ENCODE data around the gene KCNJ10. TPM values are rescaled to one million over a fixed set of nuclear protein-coding genes. Genes with fewer than 3 reads are reported as not detected.

The KCNJ10 gene
- polyA plus RNA-seq, 3 donors: 28.0 to 33.3 (median 29.1) TPM

DNA sequence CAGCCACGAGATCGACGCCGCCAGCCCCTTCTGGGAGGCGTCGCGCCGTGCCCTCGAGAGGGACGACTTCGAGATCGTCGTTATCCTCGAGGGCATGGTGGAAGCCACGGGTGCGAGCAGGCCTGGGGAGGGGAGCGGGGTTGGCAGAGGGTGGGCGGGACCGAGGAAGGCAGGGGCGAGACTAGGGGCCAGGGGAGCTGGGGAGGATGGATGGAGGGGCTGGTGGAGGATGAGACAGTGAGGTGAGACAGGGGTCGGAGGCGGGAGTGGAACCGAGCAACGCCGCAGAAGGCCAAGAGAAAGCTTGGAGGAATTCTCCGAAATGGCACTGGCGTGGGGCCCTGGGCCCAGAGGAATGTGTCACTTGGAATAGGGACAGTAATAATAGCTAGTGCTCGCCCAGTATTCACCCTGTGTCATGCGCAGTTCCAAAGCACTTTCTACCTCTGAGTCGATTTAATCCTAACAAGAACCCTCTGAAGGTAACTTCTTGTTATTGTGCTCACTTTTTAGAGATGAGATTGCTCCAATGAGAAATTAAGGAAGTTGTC is 14.9 kb upstream of the KCNJ10 start:
- DNase-seq (ENCODE audit: low read depth in 3 of 3, low spot score in 2 of 3): no peak

DNA sequence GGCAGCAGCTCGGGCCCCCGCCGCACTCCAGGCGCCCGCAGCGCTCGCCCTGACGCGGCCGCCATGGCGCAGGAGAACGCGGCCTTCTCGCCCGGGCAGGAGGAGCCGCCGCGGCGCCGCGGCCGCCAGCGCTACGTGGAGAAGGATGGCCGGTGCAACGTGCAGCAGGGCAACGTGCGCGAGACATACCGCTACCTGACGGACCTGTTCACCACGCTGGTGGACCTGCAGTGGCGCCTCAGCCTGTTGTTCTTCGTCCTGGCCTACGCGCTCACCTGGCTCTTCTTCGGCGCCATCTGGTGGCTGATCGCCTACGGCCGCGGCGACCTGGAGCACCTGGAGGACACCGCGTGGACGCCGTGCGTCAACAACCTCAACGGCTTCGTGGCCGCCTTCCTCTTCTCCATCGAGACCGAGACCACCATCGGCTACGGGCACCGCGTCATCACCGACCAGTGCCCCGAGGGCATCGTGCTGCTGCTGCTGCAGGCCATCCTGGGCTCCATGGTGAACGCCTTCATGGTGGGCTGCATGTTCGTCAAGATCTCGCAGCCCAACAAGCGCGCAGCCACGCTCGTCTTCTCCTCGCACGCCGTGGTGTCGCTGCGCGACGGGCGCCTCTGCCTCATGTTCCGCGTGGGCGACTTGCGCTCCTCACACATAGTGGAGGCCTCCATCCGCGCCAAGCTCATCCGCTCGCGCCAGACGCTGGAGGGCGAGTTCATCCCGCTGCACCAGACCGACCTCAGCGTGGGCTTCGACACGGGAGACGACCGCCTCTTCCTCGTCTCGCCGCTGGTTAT is 14.2 kb upstream of the KCNJ10 start:
- no peak for DNase-seq (ENCODE audit: low read depth in 3 of 3, low spot score in 2 of 3)

DNA sequence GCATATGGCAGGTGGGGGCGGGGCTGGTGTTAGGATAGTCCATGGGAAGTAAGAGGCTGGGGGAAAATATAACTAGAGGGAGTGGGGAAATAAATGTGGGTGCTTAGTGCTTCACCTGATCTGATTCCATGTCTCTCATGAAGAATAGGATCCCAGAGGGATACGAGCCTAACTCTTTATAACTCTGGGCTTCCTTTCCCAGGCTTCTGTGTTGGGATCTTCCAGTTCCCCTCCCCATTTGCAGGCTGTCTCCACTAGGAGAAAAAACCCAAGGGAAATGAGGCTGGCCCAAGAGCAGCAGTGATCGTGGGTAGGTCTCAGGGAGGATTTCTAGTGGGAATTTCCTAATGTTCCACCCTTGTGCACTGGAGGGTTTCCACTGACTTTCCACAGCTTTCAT is 13.0 kb upstream of the KCNJ10 start:
- no peak for DNase-seq (ENCODE audit: low read depth in 3 of 3, low spot score in 2 of 3)

DNA sequence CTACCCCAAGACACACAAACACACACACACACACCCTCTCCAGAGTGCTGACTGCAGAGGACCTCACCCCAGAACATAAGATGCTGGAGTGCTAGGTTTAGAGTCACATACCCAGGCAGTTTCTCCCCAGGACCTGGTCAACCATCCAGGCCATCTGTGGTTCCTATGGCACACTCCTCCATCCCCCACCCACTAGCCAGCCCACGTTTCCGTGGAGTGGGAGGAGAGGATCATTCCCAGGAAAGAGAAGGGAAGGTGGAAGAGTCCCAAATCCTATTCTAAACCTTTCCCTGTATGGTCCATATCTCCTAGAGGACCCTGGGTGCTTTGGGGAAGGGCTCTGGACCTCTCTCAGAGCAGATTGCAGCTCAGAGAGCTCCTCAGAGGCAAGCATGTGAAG is 12.5 kb upstream of the KCNJ10 start:
- no peak for DNase-seq (ENCODE audit: low read depth in 3 of 3, low spot score in 2 of 3)

DNA sequence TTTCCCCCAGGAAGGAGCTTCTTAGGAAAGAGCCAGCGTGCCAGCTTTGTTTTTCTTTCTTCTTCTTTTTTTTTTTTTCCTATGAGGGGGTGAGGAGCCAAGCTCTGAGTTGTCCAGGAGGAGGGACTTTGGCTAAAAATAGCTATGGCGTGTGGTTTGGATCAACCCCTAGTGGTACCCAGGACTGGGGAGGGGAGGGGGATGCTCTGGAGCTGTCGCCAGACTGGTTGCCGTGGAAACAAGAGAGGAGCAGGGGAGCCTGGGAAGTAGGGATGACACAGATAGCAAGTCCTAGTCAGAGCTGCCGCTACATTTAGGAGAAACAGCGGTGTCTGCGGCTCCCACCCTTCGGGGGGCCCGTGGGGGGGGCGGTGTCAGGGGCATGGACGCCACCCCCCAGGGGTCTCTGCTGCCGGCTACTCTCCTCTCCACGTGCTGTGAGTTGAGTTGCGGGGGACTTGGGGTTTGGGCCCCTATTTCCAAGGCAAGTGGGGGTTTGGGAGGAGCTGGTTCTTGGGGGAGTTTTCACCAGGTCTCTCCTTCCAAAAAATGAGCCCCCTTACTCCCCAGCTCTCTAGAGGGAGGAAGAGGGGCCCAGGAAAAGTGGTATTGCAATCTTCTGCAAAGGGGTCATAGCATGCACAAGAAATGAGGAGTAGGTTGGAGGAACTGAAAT is 11.4 kb upstream of the KCNJ10 start, which contains the start of gene KCNJ9:
TSS of gene KCNJ9 (plus strand) at position 278 of the 676 bp plus-strand sequence. CDS start 2,493 bp downstream, outside the sequence.
- DNase-seq (ENCODE audit: low read depth in 3 of 3, low spot score in 2 of 3): no peak

DNA sequence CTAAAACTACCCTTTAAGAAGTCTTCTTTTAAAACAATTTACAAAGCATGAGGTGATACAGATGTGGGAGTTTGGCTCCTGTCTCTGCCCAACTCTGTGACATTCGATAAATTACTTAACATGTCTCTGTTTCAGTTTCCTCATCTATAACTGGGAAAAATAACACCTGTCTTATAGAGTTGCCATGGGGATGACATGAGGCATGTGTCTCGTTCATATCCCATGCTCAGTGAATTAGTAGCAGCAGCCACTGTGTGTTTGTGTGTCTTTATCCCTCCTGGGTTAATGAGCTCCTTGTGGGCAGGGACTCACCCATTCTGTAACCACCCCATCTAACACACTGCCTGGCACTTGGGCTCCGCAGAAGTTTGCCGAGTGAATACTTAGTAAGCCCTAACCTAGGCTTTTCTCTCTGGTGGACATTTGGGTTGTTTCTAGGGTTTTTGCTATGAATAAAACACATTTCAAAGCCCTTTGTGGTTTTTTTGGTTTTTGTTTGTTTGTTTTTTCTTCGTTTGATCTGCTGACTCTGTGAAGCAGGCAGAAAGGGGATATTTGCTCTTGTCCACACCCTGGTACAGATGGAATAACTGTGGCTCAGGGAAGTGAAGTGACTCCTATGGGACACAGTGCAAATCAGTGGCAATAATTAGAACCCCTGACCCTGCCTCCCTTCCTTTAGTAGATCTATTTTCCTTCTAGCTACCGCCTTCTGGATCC is 10.6 kb upstream of the KCNJ10 start:
- no peak for DNase-seq (ENCODE audit: low read depth in 3 of 3, low spot score in 2 of 3)

DNA sequence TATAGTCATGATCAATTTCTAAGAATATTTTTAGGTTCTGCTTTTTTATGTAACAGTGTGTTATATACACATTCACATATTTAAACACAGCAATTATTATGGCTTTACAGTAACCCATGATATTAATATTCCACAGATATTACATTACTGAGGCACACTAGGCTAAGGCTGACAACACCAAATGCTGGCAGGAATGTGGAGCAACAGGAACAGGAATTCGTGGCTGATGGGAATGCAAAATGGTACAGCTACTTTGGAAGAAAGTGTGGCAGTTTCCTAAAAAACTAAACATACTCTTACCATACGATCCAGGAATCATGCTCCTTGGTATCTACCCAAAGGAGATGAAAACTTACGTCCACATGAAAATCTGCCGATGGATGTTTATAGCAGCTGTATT is 9.5 kb upstream of the KCNJ10 start:
- no peak for DNase-seq (ENCODE audit: low read depth in 3 of 3, low spot score in 2 of 3)

DNA sequence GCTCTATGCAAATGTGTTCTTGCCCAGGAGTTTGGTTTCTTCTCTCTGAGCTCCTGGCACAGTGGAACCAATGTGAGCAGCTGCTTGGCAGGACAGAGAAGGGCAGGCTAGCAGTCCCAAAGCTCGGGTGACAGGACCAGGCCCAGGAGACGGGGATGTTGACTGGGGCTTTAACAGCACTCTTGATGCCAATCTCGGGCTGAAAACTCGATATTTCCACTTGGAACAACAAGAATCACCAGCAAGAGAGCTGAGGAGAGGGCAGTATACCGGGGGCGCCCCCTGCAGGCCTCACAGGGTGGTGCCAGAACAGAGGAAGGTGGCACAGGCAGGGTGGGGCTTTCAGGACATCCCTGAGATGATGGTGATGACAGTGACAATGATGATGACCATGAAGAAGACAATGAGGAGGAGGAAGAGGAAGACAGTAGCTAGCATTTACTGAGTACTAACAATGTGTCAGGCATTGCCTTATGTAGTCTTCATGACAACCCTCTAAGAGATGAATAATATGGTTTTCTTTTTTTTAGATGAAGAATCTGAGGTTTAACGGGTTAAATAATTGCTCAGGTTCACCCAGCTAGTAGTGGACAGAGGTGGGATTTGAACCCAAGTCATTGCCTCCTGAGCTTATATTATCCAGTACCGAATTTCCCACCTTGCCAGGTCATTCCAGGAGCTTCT is 8.7 kb upstream of the KCNJ10 start:
- no peak for DNase-seq (ENCODE audit: low read depth in 3 of 3, low spot score in 2 of 3)

DNA sequence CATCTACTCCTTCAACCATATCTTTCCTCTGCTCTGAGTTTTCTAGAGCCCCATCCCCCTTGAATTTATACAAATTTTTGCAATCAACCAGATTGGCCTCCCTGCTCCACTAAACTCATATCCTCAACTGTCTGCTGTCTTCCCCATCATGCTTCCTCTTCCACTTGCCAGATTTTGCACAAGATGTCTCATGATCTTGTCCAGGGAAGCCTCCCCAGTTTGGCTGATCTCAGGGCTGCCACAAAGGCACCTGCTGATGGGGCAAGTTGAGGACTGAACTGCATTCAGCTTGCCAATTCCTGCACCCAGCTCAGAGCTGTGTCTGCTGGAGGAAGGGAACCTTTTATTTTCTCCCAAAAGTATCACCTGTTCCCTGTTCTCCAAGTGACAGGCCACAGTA is 7.5 kb upstream of the KCNJ10 start:
- no peak for DNase-seq (ENCODE audit: low read depth in 3 of 3, low spot score in 2 of 3)

DNA sequence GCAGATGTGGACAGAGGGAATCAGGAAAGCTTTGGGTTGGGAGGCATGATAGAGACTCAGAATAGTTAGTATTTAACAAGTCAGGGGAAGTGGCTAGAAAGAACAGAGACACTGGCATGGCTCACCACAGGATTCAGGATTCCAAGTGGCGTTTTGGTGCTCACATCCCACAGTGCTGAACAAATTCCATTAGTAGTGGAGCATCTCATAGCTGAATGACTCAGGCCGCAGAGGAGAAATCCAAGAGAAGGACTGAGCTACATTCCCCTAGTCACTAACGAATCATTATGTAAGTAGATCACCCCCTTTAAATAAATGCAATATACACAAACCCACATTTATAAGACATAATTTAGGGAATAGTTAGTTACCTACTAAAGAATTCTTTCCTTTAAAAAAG is 6.3 kb upstream of the KCNJ10 start:
- no peak for DNase-seq (ENCODE audit: low read depth in 3 of 3, low spot score in 2 of 3)

DNA sequence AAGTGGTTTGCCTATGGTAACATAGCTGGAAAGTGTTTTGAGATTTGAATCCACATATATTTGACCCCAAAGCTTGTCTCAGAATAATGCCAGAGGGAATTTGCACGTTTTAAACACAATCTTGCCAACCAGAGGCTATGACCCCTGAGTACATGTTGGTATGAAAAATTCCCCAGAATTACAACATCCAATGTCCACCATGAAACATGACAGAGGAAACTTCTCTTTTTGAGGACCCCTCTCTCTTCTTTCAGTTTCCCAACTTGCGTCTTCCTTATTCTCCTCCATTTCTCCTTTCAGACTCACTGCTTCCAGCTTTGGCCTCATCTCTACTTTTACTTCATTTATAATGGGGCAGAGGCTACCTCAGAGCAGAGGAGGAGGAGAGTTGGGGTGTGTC is 5.9 kb upstream of the KCNJ10 start:
- no peak for DNase-seq (ENCODE audit: low read depth in 3 of 3, low spot score in 2 of 3)

DNA sequence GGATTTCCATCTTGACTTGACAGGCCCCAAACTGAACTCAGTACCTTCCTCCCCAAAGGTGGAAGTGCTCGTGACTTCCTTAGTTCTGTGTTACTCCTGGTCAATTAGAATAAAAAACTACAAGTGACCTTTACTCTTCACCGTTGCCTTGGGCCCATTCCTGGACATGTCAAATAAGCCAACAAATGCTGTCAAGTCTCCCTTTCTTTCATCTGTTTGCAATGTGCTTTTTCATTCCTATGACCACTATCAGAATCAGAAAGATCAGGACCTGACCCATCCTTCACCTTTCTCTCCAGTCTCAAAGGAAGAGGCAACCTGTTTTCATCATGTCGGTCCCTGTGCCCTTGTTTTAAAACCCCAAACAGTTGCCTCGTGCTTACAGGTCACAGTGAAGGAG is 4.9 kb upstream of the KCNJ10 start:
- DNase-seq (ENCODE audit: low read depth in 3 of 3, low spot score in 2 of 3): no peak

DNA sequence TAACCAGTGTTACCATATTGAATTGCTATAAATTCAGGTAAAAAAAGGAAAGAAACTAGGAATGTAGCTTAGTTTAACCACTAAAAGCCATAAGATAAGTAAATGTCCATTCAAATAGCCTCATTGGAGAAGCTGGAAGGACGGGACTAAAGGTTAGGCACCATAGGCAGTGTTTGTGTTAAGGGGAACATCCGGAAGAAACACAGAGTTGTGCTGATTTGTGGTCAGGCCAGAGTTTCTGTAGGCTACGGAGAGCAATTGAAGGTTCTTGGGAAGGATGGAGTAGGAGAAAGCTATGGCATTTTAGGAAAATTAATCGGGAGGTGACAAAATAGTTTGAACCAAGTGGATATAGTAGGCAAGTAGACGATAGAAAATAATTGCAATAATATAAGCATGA is 1.3 kb upstream of the KCNJ10 start:
- no peak for DNase-seq (ENCODE audit: low read depth in 3 of 3, low spot score in 2 of 3)

DNA sequence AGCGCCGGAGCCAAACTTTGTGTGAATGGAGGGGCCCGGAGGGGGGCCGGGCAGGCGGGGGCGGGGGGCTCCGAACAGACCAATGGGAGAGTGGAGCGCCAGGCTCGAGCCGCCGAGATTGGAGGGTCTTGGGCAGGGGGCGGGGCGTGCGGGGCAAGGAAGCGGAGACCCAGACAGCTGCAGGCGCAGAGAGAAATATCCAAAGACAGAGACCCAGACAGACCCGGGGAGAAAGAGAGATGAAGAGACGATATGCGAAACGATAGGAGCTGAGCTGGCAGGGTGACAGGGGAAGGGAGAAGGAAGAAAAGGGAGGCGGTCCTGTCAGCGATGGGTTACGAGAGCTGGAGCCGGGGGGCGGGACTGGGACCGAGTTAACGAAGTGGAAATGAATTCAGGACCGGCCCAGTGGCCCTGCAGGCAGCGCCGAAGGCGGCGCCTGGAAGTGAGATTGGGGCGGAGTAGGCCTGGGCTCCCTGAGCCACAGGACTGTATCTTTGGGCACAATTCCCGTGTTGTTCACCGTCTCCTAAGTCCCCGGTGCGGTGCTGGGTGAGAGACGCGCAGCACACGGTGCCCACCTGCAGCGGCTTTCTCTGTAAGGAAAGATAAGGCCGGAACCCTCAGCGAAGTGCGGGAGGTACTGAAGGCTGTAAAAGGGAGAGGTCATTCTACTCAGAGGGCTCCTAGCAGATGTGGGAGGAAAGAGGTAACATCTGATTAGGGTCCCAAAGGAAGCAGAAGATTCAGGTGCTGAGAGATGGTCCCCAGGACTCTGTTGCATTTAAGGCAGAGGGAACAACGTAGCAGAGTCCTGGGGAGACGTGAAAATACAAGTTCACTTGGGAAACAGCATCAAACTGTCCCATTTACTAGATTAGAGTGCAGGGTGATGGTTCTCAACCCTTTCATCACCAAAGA is 543 bp upstream of the KCNJ10 start:
- peak in 2 of 3 donors; percentile 42 to 47 for DNase-seq (ENCODE audit: low read depth in 3 of 3, low spot score in 2 of 3)

DNA sequence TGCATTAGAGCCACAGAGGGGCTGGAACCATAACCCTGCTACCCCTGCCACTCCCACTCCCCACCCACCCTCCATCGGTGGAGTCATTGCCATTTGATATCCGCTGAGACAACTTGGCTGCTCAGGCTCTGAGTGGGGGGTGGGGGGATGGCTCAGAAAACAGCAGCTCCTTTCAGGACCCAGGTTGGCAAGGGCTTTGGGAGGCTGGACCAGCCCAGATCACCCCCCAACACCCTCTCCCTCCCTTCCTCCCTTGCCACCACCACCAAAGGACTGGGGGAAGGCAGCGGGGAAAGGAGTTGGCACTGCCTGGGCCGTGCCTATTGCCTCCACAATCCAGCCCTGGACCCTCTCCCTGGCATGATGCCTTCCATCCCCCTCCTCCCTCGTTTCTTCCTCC is 1.7 kb downstream of the KCNJ10 start:
- no peak for DNase-seq (ENCODE audit: low read depth in 3 of 3, low spot score in 2 of 3)

DNA sequence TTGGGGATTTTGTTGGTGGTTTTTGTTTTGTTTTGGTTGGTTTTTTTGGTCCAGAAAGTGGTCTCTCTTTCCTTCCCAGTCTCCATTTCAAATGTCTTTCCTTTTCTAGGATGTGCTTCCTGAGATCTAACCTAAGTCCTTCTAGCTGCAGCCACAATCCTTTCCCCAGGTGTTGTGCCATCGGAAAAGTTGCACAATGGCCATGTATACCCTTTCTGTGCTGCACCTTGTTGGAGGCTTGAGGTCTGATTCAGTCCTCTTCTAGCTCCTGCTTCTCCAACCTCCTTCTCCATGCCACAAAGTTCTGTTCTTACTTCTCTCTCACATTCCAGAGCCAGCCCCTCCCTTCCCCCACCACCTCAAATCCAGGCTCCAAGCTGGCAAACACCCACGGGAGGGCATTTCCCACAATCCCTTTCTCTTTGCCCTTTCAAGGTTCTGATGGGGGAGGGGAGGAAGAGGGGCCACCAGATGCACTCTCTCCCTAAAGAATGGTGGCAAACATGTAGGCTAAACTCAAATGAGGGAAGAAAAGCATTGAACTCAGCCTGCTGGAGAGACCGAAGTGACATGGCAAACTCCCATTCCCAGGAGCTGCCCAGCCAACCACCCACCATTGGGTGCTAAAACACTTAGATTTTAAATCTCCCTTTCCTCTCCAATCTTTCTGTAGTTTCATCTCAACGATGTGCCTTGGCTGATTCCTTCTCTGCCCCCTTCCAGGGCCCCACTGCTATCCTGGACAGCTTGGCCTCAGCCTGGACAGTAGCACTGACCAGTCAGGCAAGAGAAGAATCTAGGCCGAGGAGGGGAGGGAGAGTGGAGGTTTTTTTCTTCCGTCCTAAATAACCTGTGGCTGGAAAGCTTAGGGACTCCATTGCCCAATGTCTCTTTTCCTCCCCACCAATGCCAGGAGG is 2.9 kb downstream of the KCNJ10 start:
- DNase-seq (ENCODE audit: low read depth in 3 of 3, low spot score in 2 of 3): no peak

DNA sequence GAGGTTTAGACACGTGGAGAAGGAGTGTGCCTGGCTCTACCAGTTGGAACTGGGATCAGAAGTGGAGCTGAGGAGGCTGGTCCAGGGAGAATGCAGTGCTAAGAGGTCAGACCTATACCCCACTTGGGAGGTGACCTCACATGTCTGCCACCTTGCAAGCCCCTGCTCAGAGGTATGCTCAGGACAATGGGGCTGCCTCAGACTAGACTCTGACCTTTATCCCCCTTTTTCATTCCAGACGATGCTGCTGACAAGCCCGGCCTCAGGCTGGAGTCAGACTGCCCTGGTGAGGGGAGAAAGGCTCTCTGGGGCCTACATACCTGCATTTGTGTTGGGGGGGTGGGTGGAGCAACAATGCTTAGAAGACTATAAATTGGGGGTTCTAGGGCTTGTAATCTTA is 5.2 kb downstream of the KCNJ10 start:
- no peak for DNase-seq (ENCODE audit: low read depth in 3 of 3, low spot score in 2 of 3)

DNA sequence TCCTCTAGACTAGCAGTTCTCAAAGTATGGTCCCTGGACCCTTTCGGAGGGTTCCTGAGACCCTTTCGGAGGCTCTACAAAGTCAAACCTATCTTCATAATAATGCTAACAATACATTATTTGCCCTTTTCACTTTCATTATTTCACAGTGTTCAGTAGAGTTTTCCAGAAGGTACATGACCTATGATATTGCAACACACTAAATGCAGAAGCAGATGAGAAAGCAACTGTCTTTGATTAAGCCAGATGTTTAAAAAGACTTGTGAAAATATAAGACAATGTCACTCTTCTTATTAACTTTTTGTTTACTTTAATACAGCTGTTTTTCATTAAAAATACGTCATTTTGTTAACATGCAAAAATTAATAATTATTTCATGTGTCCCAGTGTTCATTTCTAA is 5.8 kb downstream of the KCNJ10 start:
- no peak for DNase-seq (ENCODE audit: low read depth in 3 of 3, low spot score in 2 of 3)

DNA sequence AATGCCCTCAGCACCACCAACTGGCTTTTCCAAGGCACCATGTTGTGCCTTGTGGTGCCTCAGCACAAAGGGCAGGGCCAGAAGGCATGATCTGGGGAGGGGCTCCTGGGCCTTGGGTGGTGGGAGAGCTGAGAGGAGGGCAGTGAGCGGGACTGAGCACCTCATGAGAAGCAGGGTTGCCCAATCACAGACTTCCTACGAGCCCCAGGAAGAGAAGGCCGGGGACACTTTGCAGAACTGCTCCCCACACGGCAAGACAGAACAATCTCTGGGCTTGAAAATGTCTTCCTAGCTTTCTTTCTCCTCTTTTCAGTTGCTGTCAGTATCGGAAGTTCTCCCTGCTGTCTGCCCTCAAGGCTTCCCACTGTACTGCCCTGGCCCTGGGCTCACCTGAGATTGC is 6.8 kb downstream of the KCNJ10 start:
- DNase-seq (ENCODE audit: low read depth in 3 of 3, low spot score in 2 of 3): no peak

Measured in right renal cortex interstitium (tissue), 3 donors.